Stomach (tissue), 9 donors: Measurements from ENCODE around the gene DNER. TPM values are rescaled to one million over a fixed set of nuclear protein-coding genes. Genes with fewer than 3 reads are reported as not detected.

Experiments
- DNase-seq, 2 donors: peaks; one replicate each; pipeline versions ENCODE4 v3.0.0 to v3.0.0-alpha.2; 2013 to 2019
- H3K27ac ChIP-seq, 5 donors: fragments of 200-600 bp in 4 of 5; sonication (generic) in 4 of 5; one replicate each; pipeline ENCODE4 v1.5.1; 2013 to 2019; ENCODE audit warnings: mild to moderate bottlenecking in 1 of 5, moderate library complexity in 1 of 5
- H3K27me3 ChIP-seq, 3 donors: fragments of 200-600 bp; sonication (generic); one replicate each; pipeline ENCODE4 v1.5.1; 2017 to 2019; ENCODE audit warnings: mixed run types in 1 of 3
- H3K36me3 ChIP-seq, 4 donors: fragments of 200-600 bp; sonication (generic); 1 replicate in 3 of 4; 2 replicates in 1 of 4; pipeline ENCODE4 v1.5.1; 2016 to 2019
- H3K4me1 ChIP-seq, 4 donors: fragments of 200-600 bp; sonication (generic); one replicate each; pipeline ENCODE4 v1.5.1; 2016 to 2019
- H3K4me3 ChIP-seq, 4 donors: fragments of 200-600 bp; sonication (generic) in 3 of 4; one replicate each; pipeline ENCODE4 v1.5.1; 2016 to 2019; ENCODE audit warnings: mild to moderate bottlenecking in 1 of 4
- H3K9me3 ChIP-seq, 4 donors: fragments of 200-600 bp; sonication (generic); one replicate each; pipeline ENCODE4 v1.5.1; 2016 to 2019
- CTCF ChIP-seq, 7 experiments: fragments of 450-650 bp in 4 of 7; fragments of 200-600 bp in 3 of 7; sonication (generic) in 3 of 7; IDR thresholded peaks; one replicate each; pipeline ENCODE4 v1.5.1; 2016 to 2019; ENCODE audit warnings: antibody characterized with exemption in 7 of 7, control low read depth in 2 of 7, mild to moderate bottlenecking in 1 of 7
- EP300 ChIP-seq: sonication (generic); formaldehyde crosslinking; IDR thresholded peaks from one replicate; pipeline ENCODE4 v1.6.1; 2017; ENCODE audit warnings: antibody characterized with exemption
- POLR2A ChIP-seq, 4 donors: fragments of 450-650 bp; IDR thresholded peaks; one replicate each; pipeline ENCODE4 v1.6.1; 2016; ENCODE audit warnings: antibody characterized with exemption in 4 of 4, control low read depth in 2 of 4, mild to moderate bottlenecking in 1 of 4, moderate library complexity in 1 of 4
- POLR2AphosphoS5 ChIP-seq, 3 donors: sonication (generic); formaldehyde crosslinking; IDR thresholded peaks; one replicate each; pipeline ENCODE4 v1.6.1; 2016; ENCODE audit warnings: antibody characterized with exemption in 3 of 3
- WGBS, 5 donors: extraction: QIAGEN DNeasy Blood & Tissue Kit in 3 of 5; methylation state at CpG; one replicate each; pipeline versions ENCODE4 v1.1.5 to v1.1.7; 2013 to 2018; 5-methylcytosine and 5-hydroxymethylcytosine counted together
- intact Hi-C: fragments of 100-400 bp; cut with DNase I; formaldehyde crosslinking; loops from one replicate; pipeline ENCODE4 v1.15.1; 2023; ENCODE audit warnings: low total_unique reads
- polyA plus RNA-seq, 3 donors: library from polyadenylated mRNA; stranded (reverse); fragments of 200-250 nt; gene quantifications; one replicate each; pipeline ENCODE4 v1.2.3, GENCODE V29; 2013
- total RNA-seq, 5 donors: library from RNA; depleted of rRNA; stranded (reverse); fragments of >200 nt; gene quantifications; one replicate each; pipeline versions ENCODE4 v1.1.0 to v1.2.3, GENCODE V29; 2014 to 2016
- donor health status: healthy with polysubstance abuse.
- donor health status: Bipolar disorder and iron deficiency.
- donor health status: healthy.

The DNER gene
- total and polyA plus RNA-seq, 8 donors = 1.6 to 10.6 (median 4.9) TPM

- DNase-seq = no peak
- no peaks in the 10 kb centered on the region for H3K36me3 ChIP-seq
- no peak overlapping the region for H3K4me3 ChIP-seq
- peaks cover 0 to 8% (median 0%) of the 10 kb centered on the region in 4 donors for H3K9me3 ChIP-seq
- no peaks in the 10 kb centered on the region for H3K27me3 ChIP-seq
- intact Hi-C loops = no loop called here
- peak overlapping the region in 4 of 5 donors; percentile 8 to 75 (median 58) for H3K27ac ChIP-seq
- TF ChIP-seq POLR2AphosphoS5 (IDR thresholded peaks at IDR 0.05) (no peak), CTCF (IDR thresholded peaks at IDR 0.05) (no peak), POLR2A (IDR thresholded peaks at IDR 0.05) (no peak), EP300 (no peak)
- WGBS, 5 donors = 63 to 74% (median 66%) methylated on average over 7 of the region's 7 CpGs
- H3K4me1 ChIP-seq = peaks cover 0 to 16% (median 14%) of the 10 kb centered on the region in 4 donors
These were observed 296.4 kb downstream of the DNER start for GRCh38 chr2:229417916-229418315.

DNA sequence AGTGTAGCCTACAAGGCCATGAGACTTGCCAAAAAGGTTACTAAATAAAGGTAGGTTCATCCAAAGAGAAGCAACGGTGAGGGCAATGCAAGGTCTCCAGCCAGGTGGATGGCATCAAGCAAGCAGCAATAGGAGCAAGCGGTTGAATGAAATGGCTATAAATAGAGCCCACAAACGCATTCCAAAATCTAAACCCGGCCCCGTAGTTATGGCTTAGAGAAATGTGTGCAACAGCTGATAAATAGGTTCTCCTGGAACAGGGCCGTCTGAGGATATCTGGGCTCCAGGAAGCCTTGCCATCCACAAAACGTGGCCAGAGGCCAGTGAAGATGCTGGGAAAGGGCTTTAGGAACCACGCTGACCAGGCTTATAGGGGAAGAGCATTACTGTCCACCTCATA lies 297.2 kb downstream of the DNER start:
- Histone ChIP-seq H3K4me1 (peaks cover 0 to 16% (median 14%) of the 10 kb centered on the region in 4 donors), H3K27me3 (no peaks in the 10 kb centered on the region), H3K9me3 (peaks cover 0 to 8% (median 0%) of the 10 kb centered on the region in 4 donors), H3K27ac (peak overlapping the region in 4 of 5 donors; percentile 55 to 75 (median 62)), H3K4me3 (no peak overlapping the region), H3K36me3 (no peaks in the 10 kb centered on the region)
- WGBS, 5 donors = 49 to 72% (median 66%) methylated on average over 8 of the region's 8 CpGs
- DNase-seq = peak in 1 of 2 donors; percentile 48
- intact Hi-C loops = no loop called here
- TF ChIP-seq POLR2AphosphoS5 (IDR thresholded peaks at IDR 0.05) (no peak), POLR2A (IDR thresholded peaks at IDR 0.05) (no peak), EP300 (no peak), CTCF (IDR thresholded peaks at IDR 0.05) (no peak)

GRCh38 chr2:229416116-229416694 lies 298.1 kb downstream of the DNER start:
- 49 to 59% (median 52%) methylated on average over 5 of the region's 5 CpGs for WGBS, 5 donors
- Histone ChIP-seq H3K27ac (peak overlapping the region; percentile 55 to 75 (median 62)), H3K4me3 (no peak overlapping the region), H3K4me1 (peaks cover 0 to 16% (median 14%) of the 10 kb centered on the region in 4 donors), H3K36me3 (no peaks in the 10 kb centered on the region), H3K27me3 (no peaks in the 10 kb centered on the region), H3K9me3 (peaks cover 0 to 8% (median 0%) of the 10 kb centered on the region in 4 donors)
- TF ChIP-seq EP300 (no peak), CTCF (IDR thresholded peaks at IDR 0.05) (no peak), POLR2AphosphoS5 (IDR thresholded peaks at IDR 0.05) (no peak), POLR2A (IDR thresholded peaks at IDR 0.05) (no peak)
- peak; percentile 38 to 54 for DNase-seq
- intact Hi-C loops = no loop called here

GRCh38 chr2:229414631-229415030 lies 299.7 kb downstream of the DNER start:
- peaks cover 0 to 17% (median 14%) of the 10 kb centered on the region in 4 donors for H3K4me1 ChIP-seq
- no peaks in the 10 kb centered on the region for H3K36me3 ChIP-seq
- TF ChIP-seq CTCF (IDR thresholded peaks at IDR 0.05) (no peak), POLR2AphosphoS5 (IDR thresholded peaks at IDR 0.05) (no peak), POLR2A (IDR thresholded peaks at IDR 0.05) (no peak), EP300 (no peak)
- DNase-seq = no peak
- no peak overlapping the region for H3K4me3 ChIP-seq
- H3K27ac ChIP-seq = peak overlapping the region in 1 of 5 donors; percentile 75
- peaks cover 0 to 8% (median 0%) of the 10 kb centered on the region in 4 donors for H3K9me3 ChIP-seq
- intact Hi-C loops = no loop called here
- WGBS, 5 donors = 80 to 100% (median 96%) methylated on average over 2 of the region's 2 CpGs
- no peaks in the 10 kb centered on the region for H3K27me3 ChIP-seq
